Gastroesophageal sphincter (tissue), 4 donors: ENCODE results near the gene SUSD2. TPM values are rescaled to one million over a fixed set of nuclear protein-coding genes. Genes with fewer than 3 reads are reported as not detected.
A peak's percentile ranks its signal among the peaks of the same experiment; 100 is the strongest.
"Not testable (repeated sequence)": the region's sequence is repeated elsewhere in the genome, so short reads cannot be mapped to it uniquely, and the experiment has no call there.

ENCODE experiments used
- ATAC-seq: fragments of 150-250 bp; one replicate; pipeline ENCODE4 v1.9.1; 2016; ENCODE audit warnings: mild to moderate bottlenecking, moderate library complexity
- H3K27ac ChIP-seq, 4 donors: fragments of 200-600 bp; sonication (generic) in 3 of 4; 1 replicate in 3 of 4; 2 replicates in 1 of 4; pipeline ENCODE4 v1.5.1; 2016 to 2019
- H3K27me3 ChIP-seq: fragments of 200-600 bp; sonication (generic); one replicate; pipeline ENCODE4 v1.5.1; 2019
- H3K36me3 ChIP-seq, 2 donors: fragments of 200-600 bp; sonication (generic); one replicate each; pipeline ENCODE4 v1.5.1; 2019; ENCODE audit warnings: control low read depth in 1 of 2
- H3K4me1 ChIP-seq, 3 donors: fragments of 200-600 bp; sonication (generic); 1 replicate in 2 of 3; 2 replicates in 1 of 3; pipeline ENCODE4 v1.5.1; 2016 to 2019; ENCODE audit warnings: control low read depth in 2 of 3
- H3K4me3 ChIP-seq, 2 donors: fragments of 200-600 bp; sonication (generic); one replicate each; pipeline ENCODE4 v1.5.1; 2019; ENCODE audit warnings: mild to moderate bottlenecking in 1 of 2, moderate library complexity in 1 of 2
- H3K9me3 ChIP-seq, 3 donors: fragments of 200-600 bp; sonication (generic); one replicate each; pipeline ENCODE4 v1.5.1; 2017 to 2019; ENCODE audit warnings: control low read depth in 2 of 3
- CTCF ChIP-seq, 4 experiments: fragments of 200-600 bp in 2 of 4; fragments of 450-650 bp in 2 of 4; sonication (generic) in 1 of 4; IDR thresholded peaks; one replicate each; pipeline ENCODE4 v1.5.1; 2017 to 2019; ENCODE audit warnings: antibody characterized with exemption in 4 of 4, mild to moderate bottlenecking in 2 of 4, moderate library complexity in 2 of 4
- EP300 ChIP-seq: sonication (generic); formaldehyde crosslinking; IDR thresholded peaks from one replicate; pipeline ENCODE4 v1.6.1; 2017; ENCODE audit warnings: antibody characterized with exemption, mild to moderate bottlenecking
- POLR2A ChIP-seq, 2 donors: fragments of 450-650 bp; IDR thresholded peaks; one replicate each; pipeline ENCODE4 v1.6.1; 2017; ENCODE audit warnings: antibody characterized with exemption in 2 of 2, mild to moderate bottlenecking in 2 of 2, moderate library complexity in 1 of 2
- POLR2AphosphoS5 ChIP-seq: sonication (generic); formaldehyde crosslinking; IDR thresholded peaks from one replicate; pipeline ENCODE4 v1.6.1; 2017; ENCODE audit warnings: antibody characterized with exemption
- WGBS, 2 donors: methylation state at CpG; one replicate each; pipeline ENCODE4 v1.1.5; 2018; ENCODE audit warnings: low coverage in 1 of 2; 5-methylcytosine and 5-hydroxymethylcytosine counted together
- total RNA-seq, 4 donors: library from RNA; depleted of rRNA; stranded (reverse); fragments of >200 nt; gene quantifications; one replicate each; pipeline ENCODE4 v1.1.0, GENCODE V29; 2016

Gene SUSD2
- total RNA-seq, 4 donors from 2014 or later: 2.4 to 5.0 (median 4.4) TPM

DNA sequence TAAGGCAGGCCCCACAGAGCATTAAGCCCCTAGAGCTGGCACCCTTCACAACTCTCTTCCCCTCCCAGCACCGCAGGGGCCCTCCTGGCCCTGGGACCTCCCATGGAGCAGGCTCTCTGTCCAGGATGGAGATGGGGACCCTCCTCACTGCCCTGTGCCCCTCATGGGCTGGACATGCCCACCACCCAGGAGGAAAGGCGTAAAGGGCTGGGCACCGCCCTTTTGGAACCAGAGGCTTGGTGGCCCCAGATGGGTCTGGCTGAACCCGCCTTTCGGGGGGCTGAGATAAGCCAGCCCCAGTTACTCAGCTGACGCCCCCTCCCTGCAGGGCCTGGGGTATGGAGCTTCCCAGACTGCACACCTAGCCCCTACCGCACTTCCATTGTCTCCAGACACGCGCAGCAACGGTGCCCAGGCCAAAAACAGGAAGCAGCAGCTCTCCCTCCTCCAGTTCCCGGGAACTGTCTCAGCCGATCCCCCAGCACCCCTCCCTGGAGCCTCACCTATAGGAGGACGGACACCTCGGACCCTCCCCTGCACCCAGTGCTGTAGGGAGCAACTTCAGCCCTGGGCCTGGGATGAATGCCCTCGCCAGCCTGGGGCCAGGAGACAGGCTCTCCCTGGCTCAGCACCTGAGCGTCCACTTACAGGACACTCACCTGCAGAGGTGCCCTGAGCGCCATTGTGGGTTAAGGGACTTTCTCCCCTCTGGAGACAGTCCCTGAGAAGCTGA is 1.6 kb upstream of the SUSD2 start:
- 81 to 100% methylated on average over 1 to 3 of the region's 17 CpGs for WGBS, 2 donors
- peaks cover 0 to 36% of the 10 kb centered on the region in 2 donors for H3K36me3 ChIP-seq
- H3K27ac ChIP-seq: peak overlapping the region in 3 of 4 donors; percentile 7 to 85 (median 65)
- peaks cover 0 to 83% (median 44%) of the 10 kb centered on the region in 3 donors for H3K4me1 ChIP-seq
- no peak for TF ChIP-seq POLR2AphosphoS5
- no peak for TF ChIP-seq POLR2A (IDR thresholded peaks at IDR 0.05)
- TF ChIP-seq CTCF (IDR thresholded peaks at IDR 0.05): no peak
- no peak for TF ChIP-seq EP300
- no peaks in the 10 kb centered on the region for H3K9me3 ChIP-seq
- H3K4me3 ChIP-seq: no peak overlapping the region
- ATAC-seq: no peak
- no peaks in the 10 kb centered on the region for H3K27me3 ChIP-seq

DNA sequence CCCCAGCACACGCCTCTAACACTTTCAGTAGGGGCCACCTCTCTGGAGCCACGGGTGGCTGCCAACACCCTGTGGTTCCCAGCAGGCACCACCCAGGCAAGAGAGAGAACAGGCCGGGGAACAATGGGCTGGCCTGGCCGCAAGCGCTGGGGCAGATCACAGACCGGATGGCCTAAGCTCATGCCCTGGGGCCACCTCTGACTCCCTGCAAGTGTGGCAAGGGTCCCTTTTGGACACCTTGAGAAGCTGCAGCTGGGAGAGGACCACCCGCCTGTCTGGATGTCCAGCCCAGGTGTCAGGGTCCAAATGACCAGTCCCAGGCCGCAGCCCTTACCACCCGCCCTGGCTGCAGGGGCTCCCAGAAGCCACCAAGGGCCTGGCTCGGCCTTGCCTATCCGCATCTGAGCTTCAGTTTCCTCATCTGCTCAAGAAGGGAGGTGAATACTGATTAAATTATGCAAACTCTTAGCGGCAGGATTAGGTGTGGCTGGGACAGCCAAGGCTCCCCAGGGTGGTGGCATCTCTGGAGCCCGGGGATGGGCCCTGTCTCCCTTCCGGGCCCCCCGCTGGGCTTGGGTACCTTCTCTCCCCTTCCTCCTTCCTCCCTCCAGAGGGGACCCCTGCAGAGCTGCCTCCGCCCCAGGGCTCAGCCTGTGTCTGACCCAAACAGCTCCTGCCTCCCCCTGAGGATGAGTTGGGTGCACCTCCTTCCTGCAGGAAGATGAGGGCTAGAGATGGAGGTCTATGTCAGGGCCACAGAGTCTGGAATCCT is 785 bp upstream of the SUSD2 start:
- H3K27ac ChIP-seq: peak overlapping the region in 3 of 4 donors; percentile 57 to 85 (median 65)
- peaks cover 0 to 36% of the 10 kb centered on the region in 2 donors for H3K36me3 ChIP-seq
- TF ChIP-seq POLR2A (IDR thresholded peaks at IDR 0.05) (no peak), CTCF (IDR thresholded peaks at IDR 0.05) (no peak), POLR2AphosphoS5 (no peak), EP300 (no peak)
- no peaks in the 10 kb centered on the region for H3K27me3 ChIP-seq
- ATAC-seq: no peak
- H3K9me3 ChIP-seq: no peaks in the 10 kb centered on the region
- 67% methylated on average over 3 of the region's 16 CpGs; no CpG with 5 or more reads in 1 of the 2 donors for WGBS, 2 donors
- no peak overlapping the region for H3K4me3 ChIP-seq
- peaks cover 0 to 75% (median 35%) of the 10 kb centered on the region in 3 donors for H3K4me1 ChIP-seq

GRCh38 chr22:24181996-24182899 is 961 bp downstream of the SUSD2 start:
- Histone ChIP-seq H3K36me3 (peaks cover 0 to 34% of the 10 kb centered on the region in 2 donors), H3K27ac (peak overlapping the region in 3 of 4 donors; percentile 57 to 85 (median 65)), H3K27me3 (no peaks in the 10 kb centered on the region), H3K9me3 (no peaks in the 10 kb centered on the region), H3K4me1 (peaks cover 0 to 57% (median 19%) of the 10 kb centered on the region in 3 donors), H3K4me3 (peak overlapping the region in 1 of 2 donors; percentile 24)
- no peak for ATAC-seq
- WGBS, 2 donors: 67 to 86% methylated on average over 1 to 2 of the region's 20 CpGs
- TF ChIP-seq EP300 (no peak), CTCF (IDR thresholded peaks at IDR 0.05) (peak in 2 of 4 experiments; percentile 14 to 36)

- H3K4me1 ChIP-seq: peaks cover 0 to 51% (median 16%) of the 10 kb centered on the region in 3 donors
- WGBS, 2 donors: no CpG with 5 or more reads among the region's 11 CpGs
- not testable (repeated sequence) for H3K27me3 ChIP-seq, H3K27ac ChIP-seq, ATAC-seq, H3K9me3 ChIP-seq, H3K4me3 ChIP-seq
- H3K36me3 ChIP-seq: peaks cover 0 to 34% of the 10 kb centered on the region in 2 donors
Measured at GRCh38 chr22:24182900-24183246, 1.6 kb downstream of the SUSD2 start.
